DMS53 (cell line): ENCODE data around the gene MIOX.

ENCODE experiments used
- DNase-seq: peaks from one replicate; lab custom pipeline; 2025; lab: John Stamatoyannopoulos, UW

The MIOX gene

DNA sequence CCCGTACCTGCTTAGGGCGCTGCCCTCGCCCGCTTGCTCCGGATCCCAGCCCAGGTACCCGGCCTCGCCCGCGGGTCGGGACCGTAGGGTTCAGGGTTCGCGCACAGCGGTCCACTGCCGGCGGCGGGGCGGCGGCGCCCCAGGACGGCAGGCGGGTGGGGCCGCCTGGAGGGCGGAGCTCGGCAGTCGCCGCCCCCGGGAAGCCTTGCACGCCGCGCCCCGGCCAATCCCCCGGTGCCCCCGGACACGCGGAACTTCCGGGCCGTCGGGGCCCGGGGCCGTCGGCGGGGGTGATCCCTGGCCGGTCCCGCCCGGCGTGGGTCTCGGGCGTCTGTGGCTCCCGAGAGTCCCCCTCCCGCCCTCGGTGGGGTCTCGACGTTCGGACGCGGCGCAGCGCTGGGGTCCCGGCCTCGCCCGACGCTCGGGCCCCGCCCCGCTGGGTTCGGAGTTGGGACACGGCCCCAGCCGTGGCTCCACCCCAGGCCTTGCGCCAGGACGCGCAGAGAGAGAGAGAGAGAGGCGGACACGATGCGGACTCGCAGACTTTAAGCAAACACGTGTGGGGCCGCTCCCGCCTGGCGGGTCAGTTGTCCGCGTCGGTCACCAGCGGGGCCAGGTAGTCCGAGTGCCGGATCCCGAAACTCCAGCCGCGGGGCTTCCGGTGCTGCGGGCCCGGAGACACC, 43.4 kb downstream of the MIOX start, which contains the start of gene TYMP:
Gene TYMP (minus strand): TSS at position 116 of the 683 bp plus-strand sequence. CDS start 303 bp downstream, outside the sequence.
- peak; percentile 86 for DNase-seq

DNA sequence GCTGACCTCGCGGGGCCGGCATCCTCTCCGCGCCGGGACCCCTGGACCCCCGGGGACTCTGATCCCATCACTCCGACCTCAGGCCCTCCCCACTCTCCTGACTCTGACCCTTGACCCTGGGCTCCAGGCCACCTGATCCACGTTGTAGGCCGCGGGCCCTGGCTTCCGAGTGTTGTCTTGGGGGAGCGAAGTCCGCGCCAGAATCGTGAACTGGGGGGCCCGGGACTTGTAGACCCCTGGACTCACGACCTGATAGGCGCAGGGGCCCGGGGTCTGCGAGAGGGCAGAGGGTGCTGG, 43.9 kb downstream of the MIOX start:
- peak; percentile 69 for DNase-seq

DNA sequence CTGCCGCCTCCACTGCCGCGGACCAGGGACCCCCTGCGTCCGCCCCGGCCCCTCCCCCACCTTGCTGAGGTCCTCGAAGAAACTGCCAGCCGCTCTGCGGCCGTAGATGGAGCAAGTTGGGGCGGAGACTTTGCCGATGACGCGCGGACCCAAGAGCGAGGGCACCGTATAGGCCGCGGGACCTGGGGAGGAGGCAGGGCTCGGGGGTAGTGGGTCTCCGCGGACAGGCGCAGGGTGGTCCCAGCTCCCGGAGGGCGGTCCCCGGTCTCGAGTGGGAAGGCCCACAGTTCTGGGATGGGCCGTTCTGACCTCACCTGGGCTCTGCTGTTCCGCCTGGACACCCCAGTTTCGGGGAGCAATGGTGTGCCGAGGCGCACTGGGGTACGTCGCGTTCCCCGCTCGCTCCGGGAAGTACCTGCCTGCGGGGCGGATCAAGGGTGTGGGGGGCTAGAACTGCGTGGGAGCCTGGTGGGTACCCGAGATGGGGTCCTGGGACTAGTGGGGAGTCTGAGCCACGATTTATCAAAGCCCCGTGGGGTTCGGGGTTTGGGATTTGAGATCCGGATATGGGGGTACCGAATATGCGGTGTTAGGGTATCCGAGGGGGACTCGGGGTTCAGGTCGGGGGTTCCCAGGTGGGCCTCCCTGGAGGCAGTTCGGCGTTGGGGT, 44.4 kb downstream of the MIOX start:
- DNase-seq = peak; percentile 92

DNA sequence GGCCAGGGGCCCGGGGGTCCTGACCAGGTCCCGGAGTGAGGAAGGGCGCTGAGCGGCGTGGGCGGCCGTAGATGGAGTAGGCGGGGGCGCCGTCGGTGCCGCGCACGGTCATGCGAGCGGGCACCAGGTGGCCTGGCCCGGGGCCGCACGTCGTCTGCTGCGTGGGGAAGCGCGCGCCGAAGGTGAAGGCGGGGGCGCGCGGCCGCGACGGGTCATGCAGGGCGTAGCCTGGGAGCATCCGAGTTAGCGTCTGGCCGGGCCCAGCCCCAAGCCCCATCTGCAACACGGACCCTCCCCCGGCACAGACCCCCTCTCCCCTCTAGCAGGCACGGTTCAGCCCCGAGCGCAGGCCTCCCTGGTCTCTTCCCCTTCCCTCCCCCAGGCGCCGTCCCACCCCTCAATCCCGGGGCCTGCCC, 44.9 kb downstream of the MIOX start:
- DNase-seq = peak; percentile 91

DNA sequence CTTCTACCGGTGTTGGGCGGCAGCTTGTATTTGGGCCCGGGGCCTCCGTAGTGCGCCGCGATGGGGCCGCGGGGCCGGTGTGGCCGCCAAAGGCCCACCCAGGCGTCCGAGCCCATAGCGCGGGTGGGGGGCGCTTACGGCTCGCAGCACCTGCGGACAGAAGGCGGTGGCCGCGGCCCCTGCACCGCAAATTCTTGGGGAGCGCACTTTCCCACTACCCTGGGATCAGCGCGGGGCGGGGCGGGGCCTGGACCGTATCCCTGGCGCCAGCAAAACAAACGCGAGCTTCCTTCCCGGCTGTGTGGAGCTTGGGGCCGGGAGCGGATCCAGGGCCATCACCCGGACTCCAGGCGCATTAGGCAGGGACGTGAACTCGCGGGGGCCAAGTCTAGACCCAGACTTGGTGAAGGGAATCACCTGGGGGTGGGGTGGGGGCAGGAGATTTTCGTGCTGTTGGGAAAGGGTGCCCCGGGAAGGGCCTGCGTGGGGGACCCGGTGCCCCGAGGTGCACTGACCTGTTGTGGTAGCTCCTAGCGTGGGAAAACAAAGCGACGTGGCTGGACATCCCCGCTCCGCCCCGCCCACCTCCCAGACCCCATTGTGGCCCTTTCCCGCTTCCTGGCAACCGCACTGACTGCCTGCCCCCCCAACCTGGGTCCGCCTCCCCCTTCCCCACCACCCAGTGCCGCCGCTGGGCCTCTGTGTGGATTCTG, 45.5 kb downstream of the MIOX start:
- peak; percentile 83 for DNase-seq

DNA sequence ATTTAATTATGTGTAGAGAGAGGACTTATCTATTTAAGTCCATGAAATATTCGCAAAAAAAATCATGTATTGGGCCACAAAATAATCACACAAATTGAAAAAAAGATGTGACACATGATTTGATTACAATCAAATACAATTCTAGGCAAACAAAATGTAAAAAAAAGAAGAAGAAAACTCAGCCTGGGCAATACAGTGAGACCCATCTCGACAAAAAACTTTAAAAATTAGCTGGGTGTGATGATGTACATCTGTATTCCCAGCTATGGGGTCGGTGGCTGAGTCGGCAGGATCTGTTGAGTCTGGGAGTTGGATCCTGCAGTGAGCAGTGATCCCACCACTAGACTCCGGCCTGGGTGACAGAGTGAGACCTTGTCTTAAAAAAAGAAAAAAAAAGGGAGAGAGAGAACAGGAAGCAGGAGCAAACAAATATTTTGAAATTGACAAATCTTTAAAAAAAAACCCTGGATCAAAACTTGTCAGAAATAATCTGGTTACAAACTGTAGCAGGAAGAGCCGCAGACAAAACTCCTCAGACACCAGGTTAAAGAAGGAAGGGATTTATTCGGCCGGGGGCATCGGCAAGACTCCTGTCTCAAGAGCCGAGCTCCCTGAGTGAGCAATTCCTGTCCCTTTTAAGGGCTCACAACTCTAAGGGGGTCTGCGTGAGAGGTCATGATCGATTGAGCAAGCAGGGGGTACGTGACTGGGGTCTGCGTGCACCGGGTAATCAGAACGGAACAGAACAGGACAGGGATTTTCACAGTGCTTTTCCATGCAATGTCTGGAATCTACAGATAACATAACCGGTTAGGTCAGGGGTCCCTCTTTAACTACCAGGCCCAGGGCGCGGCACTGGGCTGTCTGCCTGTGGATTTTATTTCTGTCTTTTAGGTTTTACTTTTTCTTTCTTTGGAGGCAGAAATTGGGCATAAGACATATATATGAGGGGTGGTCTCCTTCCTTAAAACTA, 46.5 kb downstream of the MIOX start:
- no peak for DNase-seq

DNA sequence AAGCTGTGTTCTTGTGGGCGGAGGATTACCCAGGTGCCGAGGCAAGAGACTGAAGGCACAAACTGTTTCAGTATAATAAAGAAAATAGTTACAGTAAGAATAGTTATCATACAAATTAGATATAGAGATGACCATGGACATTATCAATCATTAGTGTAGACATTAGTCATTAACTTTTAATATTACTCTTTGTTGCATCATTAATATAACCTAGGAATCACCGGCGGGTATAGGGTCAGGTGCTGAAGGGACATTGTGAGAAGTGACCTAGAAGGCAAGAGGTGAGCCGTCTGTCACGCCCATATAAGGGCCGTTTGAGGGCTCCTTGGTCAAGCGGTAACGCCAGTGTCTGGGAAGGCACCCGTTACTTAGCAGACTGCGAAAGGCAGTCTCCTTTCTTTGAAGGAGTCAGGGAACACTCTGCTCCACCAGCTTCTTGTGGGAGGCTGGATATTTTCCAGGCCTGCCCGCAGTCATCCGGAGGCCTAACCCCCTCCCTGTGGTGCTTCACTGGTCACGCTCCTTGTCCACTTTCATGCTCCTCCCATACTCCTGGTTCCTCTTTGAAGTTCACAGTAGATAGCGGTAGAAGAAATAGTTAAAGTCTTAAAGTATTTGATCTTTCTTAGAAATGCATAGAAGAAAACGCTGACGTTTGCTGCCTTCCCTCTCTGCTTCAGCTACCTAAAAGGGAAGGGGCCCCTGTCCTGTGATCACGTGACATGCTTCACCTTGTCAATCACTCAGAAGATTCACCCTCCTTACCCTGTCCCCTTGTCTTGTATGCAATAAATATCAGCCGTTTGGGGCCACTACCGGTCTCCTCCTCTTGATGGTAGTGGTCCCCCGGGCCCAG, 47.4 kb downstream of the MIOX start:
- DNase-seq = peak; percentile 37

DNA sequence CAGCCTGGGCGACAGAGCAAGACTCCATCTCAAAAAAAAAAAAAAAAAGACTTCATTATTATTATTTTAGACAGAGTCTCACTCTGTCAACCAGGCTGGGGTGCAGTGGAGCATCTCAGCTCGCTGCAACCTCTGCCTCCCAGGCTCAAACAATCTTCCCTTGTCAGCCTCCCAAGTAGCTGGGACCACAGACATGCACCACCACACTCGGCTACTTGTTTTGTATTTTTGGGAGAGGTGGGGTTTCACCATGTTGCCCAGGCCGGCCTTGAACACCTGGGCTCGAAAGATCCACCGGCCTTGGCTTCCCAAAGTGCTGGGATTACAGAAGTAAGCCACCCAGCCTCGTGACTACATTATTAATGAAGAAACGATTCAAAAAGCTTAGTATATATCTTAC, 48.5 kb downstream of the MIOX start:
- DNase-seq = no peak

DNA sequence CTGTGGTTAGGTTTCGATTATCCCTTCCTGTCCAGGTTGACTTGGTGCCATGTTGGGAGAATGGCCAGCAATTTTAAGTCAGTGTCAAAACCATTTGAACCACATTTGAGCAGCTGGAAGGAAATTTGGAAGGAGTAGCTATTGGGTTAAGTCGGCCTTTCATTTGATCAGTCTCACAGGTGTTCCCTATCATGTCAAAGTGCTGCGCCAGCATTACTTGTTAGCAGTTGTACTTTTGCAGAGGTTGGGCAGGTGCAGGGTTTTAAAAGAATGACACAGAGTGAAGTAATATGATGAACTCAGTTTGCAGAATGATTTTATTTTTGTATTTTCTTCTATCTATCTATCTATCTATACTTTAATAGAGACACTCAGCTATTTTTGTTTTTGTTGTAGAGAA, 49.6 kb downstream of the MIOX start:
- no peak for DNase-seq

DNA sequence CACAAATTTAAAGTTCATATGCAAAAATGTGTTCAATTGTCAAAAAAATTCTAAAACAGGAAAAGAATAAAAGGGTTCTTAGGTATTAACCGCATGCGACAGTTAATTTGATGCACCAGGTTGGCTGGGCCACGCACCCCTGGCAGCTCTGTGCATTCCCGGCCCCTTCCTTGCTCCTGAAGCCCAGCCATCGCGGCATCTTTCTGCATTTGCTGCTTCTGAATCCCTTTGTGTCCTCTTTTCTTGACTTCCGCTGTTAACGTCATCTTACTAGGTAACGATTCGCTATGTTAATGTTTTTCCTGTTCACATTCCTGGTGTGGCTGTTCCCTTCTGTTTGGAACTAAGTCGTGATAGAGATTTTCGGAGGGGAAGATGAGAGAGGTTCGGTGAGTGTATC, 51.1 kb downstream of the MIOX start:
- no peak for DNase-seq
